Endothelial cell (in vitro differentiated cells): ENCODE results near the gene POU3F3. TPM values are rescaled to one million over a fixed set of nuclear protein-coding genes. Genes with fewer than 3 reads are reported as not detected.

Experiments used
- DNase-seq: peaks from one replicate; pipeline ENCODE4 v3.0.0; 2021; ENCODE audit warnings: low spot score
- H3K27ac Mint-ChIP-seq: one replicate; pipeline ENCODE4 v1.8.0; 2021; ENCODE audit warnings: mixed read lengths, inconsistent platforms; ENCODE audit not compliant: unreplicated experiment
- H3K27me3 Mint-ChIP-seq: one replicate; pipeline ENCODE4 v1.8.0; 2021; ENCODE audit warnings: mild to moderate bottlenecking, moderate library complexity, mixed read lengths, inconsistent platforms; ENCODE audit not compliant: unreplicated experiment
- H3K36me3 Mint-ChIP-seq: one replicate; pipeline ENCODE4 v1.8.0; 2021; ENCODE audit warnings: mild to moderate bottlenecking, low read depth, mixed read lengths, inconsistent platforms; ENCODE audit not compliant: unreplicated experiment
- H3K4me1 Mint-ChIP-seq: one replicate; pipeline ENCODE4 v1.8.0; 2021; ENCODE audit warnings: mild to moderate bottlenecking, mixed read lengths, inconsistent platforms; ENCODE audit not compliant: unreplicated experiment
- H3K4me3 Mint-ChIP-seq: one replicate; pipeline ENCODE4 v1.8.0; 2021; ENCODE audit warnings: mild to moderate bottlenecking, mixed read lengths, inconsistent platforms; ENCODE audit not compliant: unreplicated experiment
- H3K9me3 Mint-ChIP-seq: one replicate; pipeline ENCODE4 v1.8.0; 2021; ENCODE audit warnings: mixed read lengths, inconsistent platforms; ENCODE audit not compliant: unreplicated experiment
- total RNA-seq: library from RNA; stranded (reverse); fragmentation: NEBNext Ultra II Directional; extraction: Animal tissue kit (Norgen Biotek cat#: 25700); gene quantifications from one replicate; pipeline ENCODE4 v1.2.1, GENCODE V29; 2021; ENCODE audit not compliant: unreplicated experiment
- TF ChIP-seq, protein P1 (sequence below): fragments of 200-600 bp; sonication (generic); IDR thresholded peaks from one replicate; pipeline ENCODE4 v1.5.0; 2021; ENCODE audit warnings: antibody characterized with exemption; ENCODE audit not compliant: unreplicated experiment

Gene POU3F3
- total RNA-seq, 1 donor from 2014 or later: not detected

DNA sequence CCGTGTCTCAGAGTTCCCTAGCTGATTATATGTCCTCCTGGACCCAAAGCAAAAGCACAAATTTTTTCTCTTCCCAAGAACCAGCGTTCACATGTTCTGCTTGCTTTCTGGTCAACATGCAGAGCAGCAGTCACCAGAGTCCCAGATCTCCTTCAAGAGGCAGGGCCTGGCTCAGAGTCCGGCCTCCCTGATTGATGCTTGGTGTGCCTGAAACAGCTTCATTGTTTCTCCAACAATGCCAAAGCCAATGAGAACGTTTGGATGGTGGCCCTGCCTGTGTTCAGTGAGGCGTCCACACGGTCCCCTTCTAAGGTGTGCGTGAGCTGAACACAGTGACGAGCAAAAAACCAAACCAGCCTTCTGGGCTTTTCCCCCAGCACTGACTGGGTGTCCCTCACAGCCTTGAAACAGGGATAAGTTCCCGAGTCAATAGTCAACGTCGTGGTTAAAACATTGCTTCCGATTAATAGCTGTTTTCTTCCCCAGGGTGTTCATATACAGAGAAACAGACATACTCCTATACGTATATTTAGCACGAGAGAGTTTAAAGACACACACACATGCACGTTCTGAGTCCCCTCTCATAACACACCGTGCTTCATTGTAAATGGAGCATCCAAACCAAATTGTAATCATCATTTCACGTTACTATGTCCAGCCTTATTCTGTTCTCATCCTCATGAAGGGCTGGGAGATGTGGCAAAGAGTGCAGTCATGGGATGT lies 19.3 kb upstream of the POU3F3 start:
- H3K27ac Mint-ChIP-seq: no peak overlapping the region
- no peaks in the 10 kb centered on the region for H3K27me3 Mint-ChIP-seq
- TF ChIP-seq, protein P1, sequence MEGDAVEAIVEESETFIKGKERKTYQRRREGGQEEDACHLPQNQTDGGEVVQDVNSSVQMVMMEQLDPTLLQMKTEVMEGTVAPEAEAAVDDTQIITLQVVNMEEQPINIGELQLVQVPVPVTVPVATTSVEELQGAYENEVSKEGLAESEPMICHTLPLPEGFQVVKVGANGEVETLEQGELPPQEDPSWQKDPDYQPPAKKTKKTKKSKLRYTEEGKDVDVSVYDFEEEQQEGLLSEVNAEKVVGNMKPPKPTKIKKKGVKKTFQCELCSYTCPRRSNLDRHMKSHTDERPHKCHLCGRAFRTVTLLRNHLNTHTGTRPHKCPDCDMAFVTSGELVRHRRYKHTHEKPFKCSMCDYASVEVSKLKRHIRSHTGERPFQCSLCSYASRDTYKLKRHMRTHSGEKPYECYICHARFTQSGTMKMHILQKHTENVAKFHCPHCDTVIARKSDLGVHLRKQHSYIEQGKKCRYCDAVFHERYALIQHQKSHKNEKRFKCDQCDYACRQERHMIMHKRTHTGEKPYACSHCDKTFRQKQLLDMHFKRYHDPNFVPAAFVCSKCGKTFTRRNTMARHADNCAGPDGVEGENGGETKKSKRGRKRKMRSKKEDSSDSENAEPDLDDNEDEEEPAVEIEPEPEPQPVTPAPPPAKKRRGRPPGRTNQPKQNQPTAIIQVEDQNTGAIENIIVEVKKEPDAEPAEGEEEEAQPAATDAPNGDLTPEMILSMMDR: no peak
- no peak for DNase-seq
- H3K9me3 Mint-ChIP-seq: no peaks in the 10 kb centered on the region
- H3K4me1 Mint-ChIP-seq: no peaks in the 10 kb centered on the region
- H3K4me3 Mint-ChIP-seq: no peak overlapping the region
- no peaks in the 10 kb centered on the region for H3K36me3 Mint-ChIP-seq

DNA sequence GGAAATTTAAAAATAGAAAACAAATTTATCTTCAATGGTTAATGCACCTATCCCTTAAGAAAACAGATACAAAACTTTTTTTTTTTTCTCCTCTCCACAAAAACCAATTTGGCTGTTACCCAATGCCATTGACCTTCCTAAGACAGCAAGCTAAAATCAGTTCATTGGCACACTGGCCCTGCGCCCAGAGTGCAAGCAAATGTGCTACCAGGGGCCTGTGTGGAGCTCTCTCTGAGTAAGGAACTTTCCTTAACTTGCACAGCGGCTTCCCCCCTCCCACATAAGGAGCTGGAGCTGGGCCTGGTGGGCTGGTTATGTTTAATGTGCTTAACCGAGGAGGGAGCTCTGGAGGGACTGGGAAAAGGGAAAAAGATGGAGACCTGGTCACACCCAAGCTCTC lies 17.6 kb upstream of the POU3F3 start:
- Mint-ChIP-seq H3K4me3 (no peak overlapping the region), H3K4me1 (no peaks in the 10 kb centered on the region), H3K27me3 (no peaks in the 10 kb centered on the region), H3K36me3 (no peaks in the 10 kb centered on the region), H3K27ac (no peak overlapping the region), H3K9me3 (no peaks in the 10 kb centered on the region)
- no peak for DNase-seq
- TF ChIP-seq, protein P1: no peak

DNA sequence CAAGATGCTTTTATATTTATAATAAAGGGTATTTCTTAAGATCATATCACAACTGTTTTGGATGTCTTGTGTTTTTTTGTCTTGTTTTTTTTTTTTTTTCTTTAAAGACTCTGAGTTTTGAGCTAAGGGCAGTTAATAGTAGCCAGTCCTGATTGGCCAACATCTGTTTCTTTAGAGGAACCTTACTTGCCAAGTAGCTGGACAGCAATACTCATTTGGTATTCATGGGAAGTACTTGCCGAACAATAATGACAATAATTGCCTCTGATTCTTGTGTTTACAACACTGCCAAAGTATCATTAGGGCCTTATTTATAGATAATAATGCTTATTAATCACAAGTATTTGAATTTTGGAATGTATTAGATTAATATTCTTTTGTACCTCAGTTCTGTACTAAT lies 17.1 kb upstream of the POU3F3 start:
- TF ChIP-seq, protein P1: no peak
- Mint-ChIP-seq H3K4me1 (no peaks in the 10 kb centered on the region), H3K36me3 (no peaks in the 10 kb centered on the region)

DNA sequence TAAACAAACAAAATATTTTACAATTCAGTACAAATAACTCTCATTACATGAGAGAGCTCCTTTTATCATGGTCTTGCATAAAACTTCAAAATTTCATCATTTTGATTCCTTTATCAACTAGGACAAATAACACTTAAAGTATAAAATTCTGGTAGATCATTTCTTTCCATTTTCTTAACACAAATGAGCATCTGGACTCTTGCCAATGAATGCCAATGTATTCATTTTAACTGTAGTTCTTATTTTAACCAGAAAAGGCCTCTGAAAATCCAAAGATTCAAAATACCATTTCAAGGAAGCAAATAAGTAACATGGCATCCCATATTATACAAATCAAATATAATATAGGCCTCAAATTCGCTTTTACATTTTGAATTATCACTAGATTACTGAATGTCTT lies 13.8 kb upstream of the POU3F3 start:
- no peak for DNase-seq
- Mint-ChIP-seq H3K9me3 (no peaks in the 10 kb centered on the region), H3K36me3 (no peaks in the 10 kb centered on the region), H3K4me1 (peaks cover 4% of the 10 kb centered on the region), H3K27me3 (peaks cover 13% of the 10 kb centered on the region), H3K4me3 (no peak overlapping the region), H3K27ac (no peak overlapping the region)
- TF ChIP-seq, protein P1: no peak

More for the DNA sequence above, 17.1 kb upstream of the POU3F3 start:
- no peak for DNase-seq
- Mint-ChIP-seq H3K4me3 (no peak overlapping the region), H3K9me3 (no peaks in the 10 kb centered on the region), H3K27ac (no peak overlapping the region), H3K27me3 (peaks cover 2% of the 10 kb centered on the region)

DNA sequence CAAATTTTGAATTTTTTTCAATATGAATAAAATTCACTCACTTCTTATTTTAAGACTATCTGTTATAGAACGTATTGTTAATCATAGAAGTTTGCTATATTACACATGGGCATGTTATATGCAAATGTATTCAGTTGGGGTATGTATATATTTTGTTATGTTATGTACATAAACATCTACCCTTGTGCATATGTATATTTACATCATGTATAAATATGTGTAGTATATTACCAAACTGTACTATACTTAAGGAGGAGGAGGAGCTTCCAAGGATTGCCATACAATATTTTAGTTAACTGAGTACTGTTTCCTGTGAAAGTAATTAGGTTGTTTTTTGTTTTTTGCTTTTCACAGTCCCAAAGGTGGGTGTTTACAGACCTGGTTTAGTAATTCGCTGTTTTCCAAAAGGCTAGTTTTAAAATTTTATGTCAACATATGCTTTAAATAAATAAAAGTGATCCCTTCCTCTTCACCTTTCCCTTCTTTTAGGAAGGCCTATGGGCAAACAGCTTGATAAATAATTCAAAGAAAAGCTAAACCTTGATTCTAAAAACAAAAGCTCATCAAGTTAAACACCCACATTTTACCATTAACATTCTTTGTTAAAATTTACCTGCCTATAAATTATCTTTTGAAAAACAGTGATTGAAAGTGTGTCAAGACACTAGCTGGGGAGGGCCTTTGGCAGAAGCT lies 12.9 kb upstream of the POU3F3 start:
- Mint-ChIP-seq H3K27ac (no peak overlapping the region), H3K9me3 (no peaks in the 10 kb centered on the region), H3K4me1 (peaks cover 13% of the 10 kb centered on the region), H3K36me3 (no peaks in the 10 kb centered on the region), H3K4me3 (no peak overlapping the region), H3K27me3 (peaks cover 21% of the 10 kb centered on the region)
- no peak for DNase-seq
- TF ChIP-seq, protein P1: no peak
